ENCODE measurements around the gene NDP.
"Not testable (repeated sequence)": the region's sequence is repeated elsewhere in the genome, so short reads cannot be mapped to it uniquely, and the experiment has no call there.

NDP gene

GRCh38 chrX:43969504-43970501, 3.4 kb downstream of the NDP start:
- no peak for DNase-seq

- no peak for DNase-seq
These were observed 4.8 kb downstream of the NDP start for GRCh38 chrX:43968359-43968781.

- no peak for DNase-seq
These were observed 8.3 kb downstream of the NDP start for GRCh38 chrX:43964936-43965335.

- no peak for DNase-seq
These were observed 9.5 kb downstream of the NDP start for GRCh38 chrX:43963726-43964125.

GRCh38 chrX:43962636-43963035, 10.6 kb downstream of the NDP start:
- no peak for DNase-seq

- no peak for DNase-seq
These were observed 11.5 kb downstream of the NDP start for GRCh38 chrX:43961699-43962098.

- DNase-seq = no peak
These were observed 14.7 kb downstream of the NDP start for GRCh38 chrX:43958529-43958928.

- DNase-seq = no peak
These were observed 17.2 kb downstream of the NDP start for GRCh38 chrX:43956034-43956433.

GRCh38 chrX:43953218-43953617, 20.0 kb downstream of the NDP start:
- no peak for DNase-seq

- no peak for DNase-seq
These were observed 23.5 kb downstream of the NDP start for GRCh38 chrX:43949669-43950068.

GRCh38 chrX:43940816-43941474, 32.2 kb downstream of the NDP start:
- DNase-seq = no peak

GRCh38 chrX:43939187-43939926, 33.8 kb downstream of the NDP start:
- no peak for DNase-seq

- DNase-seq = not testable (repeated sequence)
These were observed 51.2 kb downstream of the NDP start for GRCh38 chrX:43922032-43922431.

- not testable (repeated sequence) for DNase-seq
These were observed 62.4 kb downstream of the NDP start for GRCh38 chrX:43910772-43911171.

GRCh38 chrX:43910012-43910411, 63.2 kb downstream of the NDP start:
- DNase-seq = no peak

- DNase-seq = no peak
These were observed 64.0 kb downstream of the NDP start for GRCh38 chrX:43909141-43909540.

- no peak for DNase-seq
These were observed 73.0 kb downstream of the NDP start for GRCh38 chrX:43899878-43900815.
